Measurements from ENCODE around the gene PPFIA1.

GRCh38 chr11:70410276-70411205, 140.1 kb downstream of the PPFIA1 start:
- TF ChIP-seq EP300 (IDR thresholded peaks at IDR 0.05; ENCODE audit: borderline replicate concordance in 1 of 2, control insufficient read depth in 1 of 2, low read depth in 2 of 2, low read length in 2 of 2) (no peak), EZH2 (IDR thresholded peaks at IDR 0.05; ENCODE audit: borderline replicate concordance, control insufficient read depth, low read depth, low read length) (no peak), CBX5 (IDR thresholded peaks at IDR 0.05; ENCODE audit: low read depth) (no peak)

Measured in GM12878 (cell line).